ENCODE data around the gene REELD1.

The REELD1 gene

DNA sequence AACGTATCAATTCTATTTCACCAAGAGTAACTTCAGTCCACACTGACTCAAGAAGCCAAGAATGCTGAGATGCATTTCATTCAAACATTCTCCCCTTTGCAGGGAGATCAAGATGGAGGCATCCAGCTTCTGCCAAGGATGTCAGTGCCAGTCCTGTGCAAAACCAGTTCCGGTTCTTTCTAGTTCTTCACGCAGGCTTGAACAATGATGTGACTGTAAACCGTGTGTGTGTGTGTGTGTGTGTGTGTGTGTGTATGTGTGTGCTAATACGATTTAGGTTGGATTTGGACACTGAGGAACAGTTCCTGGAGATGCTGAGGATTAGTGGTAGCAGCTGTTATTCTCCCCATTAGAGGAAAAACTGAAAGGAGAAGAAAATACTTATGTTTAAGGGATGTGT lies at the start of gene REELD1:
Gene REELD1 (plus strand): TSS at position 301 of the 400 bp plus-strand sequence. CDS start 2,415 bp downstream, outside the sequence.
- DNase-seq = no peak

DNA sequence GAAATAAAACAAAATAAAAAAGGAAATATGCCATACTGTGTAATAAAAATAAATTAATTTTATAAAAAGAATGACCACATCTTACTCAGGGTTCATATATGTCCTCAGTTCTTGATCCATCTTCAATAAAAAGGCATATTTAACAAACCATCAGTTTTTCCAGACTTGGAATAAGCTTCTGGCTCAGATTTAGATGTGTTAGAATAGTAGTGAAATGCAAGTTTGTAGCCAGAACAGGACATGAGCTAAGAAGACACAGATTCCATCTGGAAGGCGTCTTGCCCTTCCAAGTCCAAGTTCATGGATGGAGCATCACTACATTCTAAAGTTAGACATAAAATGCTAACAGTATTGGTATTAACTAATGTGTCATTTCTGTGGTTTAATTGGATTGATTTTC lies 49.1 kb upstream of the REELD1 start:
- no peak for DNase-seq

DNA sequence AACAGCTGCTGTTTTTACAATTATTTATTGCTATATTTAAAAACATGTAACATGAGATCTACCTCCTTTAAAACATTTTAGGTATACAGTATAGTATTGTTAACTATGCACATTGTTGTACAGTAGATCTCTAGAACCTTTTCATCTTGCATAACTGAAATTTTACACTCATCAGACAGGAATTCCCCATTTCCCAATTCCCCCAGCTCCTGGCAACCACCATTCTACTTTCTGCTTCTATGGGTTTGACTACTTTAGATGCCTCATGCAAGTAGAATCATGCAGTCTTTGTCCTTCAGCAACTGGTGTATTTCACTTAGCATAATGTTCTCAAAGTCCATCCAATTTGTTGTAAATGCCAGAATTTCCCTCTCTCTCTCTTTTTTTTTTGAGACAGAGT lies 48.5 kb upstream of the REELD1 start:
- DNase-seq = no peak

DNA sequence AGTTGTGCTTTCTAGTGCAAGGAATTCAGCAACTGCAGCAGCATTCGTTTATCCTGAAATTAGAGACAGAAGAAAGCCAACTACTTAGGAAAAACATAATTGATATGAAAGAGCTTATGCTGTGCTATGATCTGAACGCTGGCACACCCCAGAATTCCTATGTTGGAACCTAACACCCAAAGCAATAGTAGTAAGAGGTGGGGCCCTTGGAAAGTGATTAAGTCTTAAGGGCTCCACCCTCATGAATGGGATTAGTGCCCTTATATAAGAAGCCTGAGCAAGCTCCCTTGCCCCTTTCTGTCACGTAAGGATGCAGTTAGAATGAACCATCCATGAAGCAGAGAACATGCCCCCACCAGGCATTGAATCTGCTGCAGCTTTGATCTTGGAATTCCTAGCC lies 44.2 kb upstream of the REELD1 start:
- DNase-seq = no peak

DNA sequence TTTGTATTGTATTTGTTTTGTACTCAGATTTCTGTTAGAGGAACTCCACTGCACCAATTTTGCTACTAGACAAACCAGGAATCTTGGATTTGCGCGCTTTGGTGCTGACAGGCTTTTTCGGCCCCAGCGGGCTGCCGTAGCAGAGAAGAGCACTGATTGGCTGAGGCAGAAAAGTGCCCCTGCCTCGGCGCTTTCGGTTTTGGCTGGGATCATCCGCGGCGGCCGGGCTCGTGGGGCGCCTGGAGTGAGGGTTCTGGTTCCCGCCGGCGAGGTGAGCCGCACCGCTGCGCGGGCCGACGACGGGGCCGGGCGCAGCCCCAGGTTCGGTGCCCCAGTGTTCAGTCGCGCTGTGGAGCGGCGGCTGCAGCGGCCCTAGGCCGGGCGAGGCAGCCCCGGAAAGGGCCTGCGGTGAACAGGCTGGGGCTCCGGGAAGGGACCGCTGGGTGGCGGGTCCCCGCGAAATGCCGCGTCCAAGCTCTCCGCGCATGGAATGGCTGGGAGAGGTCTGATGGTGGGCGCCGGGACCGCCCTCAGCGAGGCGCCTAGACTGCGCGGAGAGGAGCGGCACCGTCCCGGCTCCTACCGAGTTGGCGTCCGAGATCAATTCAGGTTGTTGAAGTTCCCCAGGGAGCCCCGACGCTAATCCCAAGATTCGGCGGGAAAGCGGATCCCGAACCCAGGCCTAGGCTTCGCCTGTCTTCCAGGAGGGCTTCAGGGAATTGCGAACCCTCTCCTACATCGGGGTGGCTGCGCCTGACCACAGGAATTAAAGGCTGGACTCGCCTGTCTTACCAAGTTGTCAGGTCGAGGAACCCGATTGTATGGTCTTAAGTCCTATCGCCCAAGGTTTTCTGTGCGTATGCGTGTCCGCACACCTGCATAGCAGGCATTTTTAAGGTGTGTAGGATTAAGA lies 38.5 kb upstream of the REELD1 start, which contains the start of gene LSM6:
Gene LSM6 (plus strand): TSS at position 178 of the 913 bp plus-strand sequence. CDS start 7,204 bp downstream, outside the sequence.
- no peak for DNase-seq

DNA sequence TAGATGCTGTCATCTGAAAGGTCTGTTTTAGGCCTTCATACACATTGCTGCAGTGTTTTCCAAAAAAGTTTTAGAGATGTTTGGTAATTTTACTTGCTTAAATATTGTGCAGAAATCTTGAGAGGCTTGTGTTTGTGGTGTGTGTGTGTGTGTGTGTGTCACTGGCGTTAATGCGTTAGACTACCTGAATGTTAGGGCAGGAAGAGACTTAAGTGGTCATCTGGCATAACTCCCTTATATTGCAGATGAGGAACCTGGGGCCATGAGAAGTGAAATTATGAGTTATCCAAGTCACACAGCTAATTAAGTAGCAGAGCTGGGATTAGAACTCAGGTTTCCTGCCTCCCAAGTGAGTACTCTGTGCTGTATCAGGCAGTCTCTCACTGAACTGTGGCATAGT lies 37.4 kb upstream of the REELD1 start:
- DNase-seq = no peak

DNA sequence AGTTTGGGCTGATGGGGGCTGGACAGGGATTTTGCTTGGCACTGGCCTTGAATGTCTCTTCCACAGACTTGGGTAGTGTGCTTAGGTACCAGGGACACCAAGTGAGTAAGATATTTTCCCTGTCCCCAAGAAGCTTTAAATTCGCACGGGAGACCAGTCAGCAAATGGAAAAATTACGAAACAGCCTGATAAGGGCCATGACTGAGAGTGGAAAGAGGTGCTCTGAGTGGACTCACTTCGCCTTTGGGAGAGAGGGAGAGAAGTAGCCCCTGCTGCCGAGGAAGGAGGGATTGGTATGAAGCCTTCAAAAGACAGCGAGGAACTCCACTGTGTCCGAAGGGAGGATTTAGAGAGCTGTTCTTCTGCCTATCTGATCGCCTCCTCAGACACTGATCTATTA lies 36.2 kb upstream of the REELD1 start:
- DNase-seq = no peak

DNA sequence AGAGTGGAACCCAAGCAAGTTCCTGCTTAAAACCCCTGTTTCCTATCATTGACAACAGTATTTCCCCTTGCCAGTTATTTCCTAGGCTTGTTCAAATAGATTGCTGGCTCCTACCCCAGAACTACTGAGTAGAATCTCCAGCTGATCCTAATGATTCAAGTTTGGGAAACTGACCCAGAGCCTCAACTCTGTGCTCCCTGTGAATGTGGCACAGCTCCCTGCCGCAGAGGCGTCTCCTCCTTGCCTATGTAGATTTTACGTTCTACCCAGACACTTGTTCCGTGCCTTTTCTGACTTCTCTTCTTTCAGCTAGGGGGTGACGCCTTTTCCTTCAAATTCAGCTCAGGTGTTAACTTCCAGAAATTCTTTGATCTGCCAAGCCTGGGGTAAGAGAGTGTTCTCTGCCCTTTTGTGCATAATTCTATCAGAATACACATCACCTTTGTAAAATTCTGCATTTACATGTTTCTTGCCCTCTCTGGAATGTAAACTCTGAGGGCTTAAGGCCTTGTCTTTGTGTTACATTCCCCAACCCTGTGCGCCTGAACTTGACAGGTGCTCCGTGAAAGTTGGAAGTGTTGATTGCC lies 34.5 kb upstream of the REELD1 start:
- DNase-seq = no peak

DNA sequence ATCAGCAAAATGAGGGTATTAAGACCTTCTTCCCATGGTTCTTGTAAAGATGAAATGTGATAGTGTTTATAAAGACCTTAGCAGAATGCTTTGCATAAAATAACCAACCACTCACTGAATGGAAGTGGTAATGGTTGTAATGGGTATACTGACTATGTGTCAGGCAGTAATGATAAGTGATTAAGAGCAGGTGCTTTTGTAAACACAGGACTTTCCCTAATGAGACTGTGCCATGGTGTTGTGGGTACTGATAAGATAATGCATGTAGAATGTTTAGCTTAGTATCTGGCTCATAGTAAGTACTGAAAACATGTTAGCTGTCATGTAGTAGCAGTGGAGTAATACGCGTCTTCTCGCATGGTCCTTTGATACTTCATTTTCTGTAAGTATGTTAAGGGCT lies 31.9 kb upstream of the REELD1 start:
- no peak for DNase-seq

DNA sequence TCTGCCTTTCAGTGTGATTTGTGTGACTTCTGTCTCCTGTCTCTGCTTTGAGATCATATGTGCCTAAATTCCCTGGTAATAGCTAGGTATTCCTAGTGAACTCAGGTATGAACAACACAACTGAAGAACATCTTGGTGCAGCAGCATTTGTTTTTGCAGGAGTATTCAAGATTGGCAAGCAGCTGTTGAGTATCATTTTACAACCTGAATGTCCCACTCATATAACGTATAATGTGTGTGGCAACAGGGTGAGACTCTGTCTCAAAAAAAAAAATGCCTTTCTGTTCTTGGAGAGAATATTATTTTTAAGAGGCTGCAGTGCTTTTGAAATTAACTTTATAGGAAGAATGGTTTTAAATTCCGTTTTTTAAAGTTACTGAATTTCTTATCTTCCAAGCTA lies 31.1 kb upstream of the REELD1 start:
- DNase-seq = no peak

DNA sequence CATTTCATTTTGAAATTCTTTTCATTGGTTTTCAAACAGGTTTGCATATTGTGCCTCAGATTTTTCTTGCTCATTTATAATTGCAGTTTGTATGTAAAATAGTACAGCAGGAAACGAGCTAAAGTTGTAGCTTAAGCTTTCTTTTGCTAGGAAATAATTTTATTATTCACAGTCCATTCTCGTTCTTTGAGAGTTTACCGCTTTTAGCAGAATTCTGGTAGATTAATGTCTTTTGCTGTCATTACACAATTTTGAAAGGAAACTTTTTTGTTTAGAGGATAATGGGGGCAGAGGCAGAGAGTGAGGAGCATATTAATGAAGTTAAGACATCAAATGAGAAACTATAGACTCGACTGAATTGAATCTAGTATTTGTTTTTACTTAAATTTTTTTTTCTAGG lies 28.3 kb upstream of the REELD1 start:
- DNase-seq = no peak

DNA sequence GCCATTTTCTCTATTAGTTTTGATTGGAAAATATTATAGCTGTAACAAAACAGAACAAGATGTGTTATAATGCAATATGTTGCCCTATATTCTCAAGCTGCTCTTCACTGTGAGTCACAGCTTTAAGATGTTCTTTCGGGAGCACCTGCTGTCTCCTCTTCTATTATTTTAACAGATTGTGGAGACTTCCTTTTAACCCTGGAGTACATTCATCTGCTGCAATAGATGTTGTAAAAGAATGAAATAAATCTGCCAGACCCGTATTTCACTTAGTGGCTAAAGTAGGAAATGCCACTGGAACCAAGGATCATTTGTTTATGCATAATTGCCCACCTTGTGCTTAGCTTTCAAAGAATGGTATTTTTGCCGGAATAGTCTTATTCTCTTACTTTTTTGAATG lies 27.7 kb upstream of the REELD1 start:
- no peak for DNase-seq

DNA sequence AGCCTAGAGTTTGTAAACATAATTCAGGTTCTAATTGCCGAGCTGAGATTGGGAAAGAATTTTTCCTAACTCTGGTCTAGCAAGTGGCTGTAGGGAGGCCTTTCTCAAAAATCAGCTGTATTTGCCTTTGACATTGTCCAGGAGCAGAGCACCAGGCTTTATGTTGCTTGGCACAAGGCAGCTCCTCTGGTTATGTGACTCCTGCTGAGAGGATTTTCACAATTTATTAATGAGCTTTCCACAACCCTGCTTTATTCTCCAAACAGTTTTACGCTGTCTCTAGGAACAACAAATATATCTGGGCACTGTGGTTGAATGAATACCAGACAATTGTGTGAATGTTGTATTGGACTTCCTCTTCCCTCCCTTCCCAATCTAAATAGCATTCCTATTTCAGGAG lies 23.9 kb upstream of the REELD1 start:
- DNase-seq = no peak

DNA sequence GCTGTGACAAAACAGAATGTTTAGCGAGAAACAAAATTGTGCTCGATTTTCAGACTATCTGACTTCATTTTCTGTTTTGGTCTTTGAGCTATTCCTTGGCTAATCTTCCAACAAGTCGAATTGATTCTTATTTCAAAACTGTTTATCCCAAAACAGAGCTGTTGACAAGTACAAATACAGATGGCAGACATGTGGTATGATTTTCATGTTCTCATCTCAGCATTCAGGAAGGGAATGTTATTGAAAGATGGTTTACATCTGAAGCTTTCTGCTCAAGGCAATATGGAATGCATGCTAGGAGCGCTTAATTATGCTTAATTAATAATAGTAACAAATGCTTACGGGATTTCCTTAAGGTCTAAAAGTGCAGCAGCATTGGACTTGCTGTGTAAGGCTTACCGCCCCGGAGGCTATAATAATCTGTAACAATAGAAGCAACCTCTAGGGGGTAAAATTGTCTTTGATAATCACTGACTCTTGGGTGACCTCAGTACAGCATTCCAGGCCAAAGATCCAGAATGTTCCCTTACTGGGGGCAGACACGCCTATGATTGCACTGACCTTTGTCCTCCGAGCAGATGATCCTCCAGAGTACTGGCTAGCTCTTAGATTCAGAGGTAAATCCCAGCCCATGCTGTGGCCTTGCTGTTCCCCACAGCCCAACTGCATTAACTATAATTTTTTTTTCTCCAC lies 22.4 kb upstream of the REELD1 start:
- DNase-seq = no peak

DNA sequence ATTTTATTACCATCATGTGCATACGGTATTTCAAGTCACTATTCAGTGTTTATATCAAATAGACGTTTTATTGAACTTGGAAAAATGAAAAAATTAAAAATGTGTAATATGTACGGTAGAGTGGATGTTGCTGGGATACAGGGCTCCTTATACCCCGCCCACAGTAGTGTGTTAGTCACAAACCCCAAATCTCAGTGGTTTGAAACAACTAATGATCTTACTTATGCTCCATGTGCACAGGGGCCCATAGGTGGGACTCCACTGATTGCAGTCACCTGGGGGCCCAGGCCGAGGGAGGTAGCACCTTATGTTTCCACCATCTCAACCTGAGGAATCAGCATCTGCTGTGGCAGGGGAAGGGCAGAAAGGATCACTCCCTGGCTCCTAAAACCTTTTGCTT lies 20.7 kb upstream of the REELD1 start:
- no peak for DNase-seq

DNA sequence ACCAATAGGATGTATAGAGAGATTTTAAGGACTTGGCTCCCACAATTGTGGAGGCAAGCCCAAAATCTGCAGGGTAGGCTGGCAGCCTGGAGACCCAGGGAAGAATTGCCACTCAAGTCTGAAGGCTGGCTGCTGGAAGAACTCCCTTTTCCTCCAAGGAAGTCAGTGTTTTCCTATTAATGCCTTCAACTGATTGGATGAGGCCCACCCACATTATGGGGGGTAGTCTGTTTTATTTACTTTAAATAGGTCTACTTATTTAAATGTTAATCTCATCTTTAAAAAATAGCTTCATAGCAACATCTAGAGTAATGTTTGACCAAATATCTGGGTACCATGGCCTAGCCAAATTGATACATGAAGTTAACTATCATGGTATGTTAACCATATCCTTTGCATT lies 20.1 kb upstream of the REELD1 start:
- no peak for DNase-seq

DNA sequence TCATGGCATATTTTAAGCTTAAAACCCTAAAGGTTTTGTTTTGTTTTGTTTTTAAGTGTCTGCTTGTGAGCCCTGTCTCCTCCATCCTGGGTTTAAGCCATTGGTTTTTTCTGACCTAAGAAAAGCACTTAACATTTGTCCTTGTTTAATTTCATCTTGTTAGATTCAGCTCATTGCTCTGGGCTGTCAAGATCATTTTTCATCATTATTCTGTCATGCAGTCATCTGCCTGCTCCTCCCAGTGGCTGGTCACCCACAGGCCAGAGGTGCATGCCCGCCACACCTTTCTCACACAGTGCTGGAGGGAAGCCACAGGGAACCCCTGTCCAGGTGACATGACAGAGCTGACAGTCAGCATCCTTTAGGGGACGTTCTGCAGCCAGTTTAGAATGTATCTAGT lies 11.7 kb upstream of the REELD1 start:
- DNase-seq = no peak

DNA sequence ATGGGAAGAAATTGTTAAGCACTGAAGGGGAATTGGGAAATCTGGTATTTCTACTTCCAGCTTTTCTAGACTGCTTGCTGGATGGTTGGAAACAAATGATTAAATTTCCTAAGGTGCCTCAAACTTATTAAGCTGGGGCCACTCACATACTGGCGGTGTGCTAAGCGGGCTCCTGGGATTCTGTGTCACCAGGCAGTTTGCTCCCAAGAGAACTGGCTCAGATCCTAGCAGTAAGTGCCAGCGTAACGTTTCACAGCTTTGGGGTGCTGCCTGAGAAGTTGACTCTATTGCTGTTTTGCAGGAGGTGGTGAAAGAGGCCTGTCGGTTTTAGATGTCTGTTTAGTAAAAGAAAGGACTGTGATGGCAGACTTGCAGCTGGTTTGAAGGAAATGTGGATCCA lies 6.9 kb upstream of the REELD1 start:
- DNase-seq = no peak

DNA sequence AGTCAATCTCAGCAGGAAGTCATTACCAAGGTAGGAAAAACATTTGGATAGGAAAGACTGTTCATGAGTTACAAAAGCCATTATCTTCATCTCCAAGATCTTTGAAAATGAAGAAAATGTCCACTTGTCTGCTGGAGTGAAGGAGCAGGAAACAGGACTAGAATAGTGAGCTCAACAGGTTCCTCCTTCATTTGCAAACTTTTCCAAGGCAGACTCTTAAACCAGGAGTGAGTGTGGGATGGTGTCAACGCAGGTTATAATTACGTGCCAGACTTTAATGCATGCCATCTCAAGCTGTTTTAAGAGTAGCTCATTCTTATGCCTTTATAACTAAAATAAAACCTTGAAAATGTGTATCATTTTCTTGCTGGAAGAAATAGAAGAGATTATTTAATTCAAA lies 3.4 kb upstream of the REELD1 start:
- DNase-seq = no peak

DNA sequence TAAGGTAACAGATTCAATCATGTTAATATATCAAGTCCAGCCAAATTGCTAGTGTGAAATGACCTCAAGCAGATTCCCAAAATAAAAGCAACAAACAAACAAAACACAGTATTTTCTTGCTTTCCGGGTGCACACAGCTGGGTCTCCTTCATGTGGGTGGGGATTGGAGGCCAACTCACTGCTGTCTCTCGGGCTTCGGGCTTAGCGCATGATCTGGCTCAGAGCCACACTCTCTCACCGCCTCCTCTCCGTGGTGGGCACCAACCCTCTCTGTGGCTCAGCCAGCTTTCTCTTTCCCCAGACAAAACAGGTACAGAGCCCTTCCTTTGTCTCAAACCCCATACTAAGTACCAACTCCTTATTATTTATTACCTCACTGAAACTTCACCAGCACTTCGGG lies 2.9 kb upstream of the REELD1 start:
- no peak for DNase-seq

DNA sequence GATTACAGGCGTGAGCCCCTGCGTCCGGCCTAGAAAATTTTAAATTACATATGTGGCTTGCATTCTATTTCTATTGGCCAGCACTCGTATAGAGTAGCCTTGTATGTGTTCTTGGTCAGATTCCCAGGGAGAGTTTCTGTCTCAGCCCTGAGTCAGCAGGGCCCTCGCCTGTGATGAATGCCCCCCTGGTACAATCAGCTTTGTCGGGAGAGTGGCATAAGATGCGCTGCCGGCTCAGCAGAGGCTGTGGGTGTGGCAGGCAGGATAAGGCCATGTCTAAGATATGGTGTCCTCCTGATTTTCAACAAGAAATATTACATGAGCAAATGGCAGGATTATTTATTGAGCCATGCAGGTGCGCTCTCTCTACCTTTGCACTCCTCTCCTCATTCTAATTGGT lies 1.6 kb upstream of the REELD1 start:
- no peak for DNase-seq

DNA sequence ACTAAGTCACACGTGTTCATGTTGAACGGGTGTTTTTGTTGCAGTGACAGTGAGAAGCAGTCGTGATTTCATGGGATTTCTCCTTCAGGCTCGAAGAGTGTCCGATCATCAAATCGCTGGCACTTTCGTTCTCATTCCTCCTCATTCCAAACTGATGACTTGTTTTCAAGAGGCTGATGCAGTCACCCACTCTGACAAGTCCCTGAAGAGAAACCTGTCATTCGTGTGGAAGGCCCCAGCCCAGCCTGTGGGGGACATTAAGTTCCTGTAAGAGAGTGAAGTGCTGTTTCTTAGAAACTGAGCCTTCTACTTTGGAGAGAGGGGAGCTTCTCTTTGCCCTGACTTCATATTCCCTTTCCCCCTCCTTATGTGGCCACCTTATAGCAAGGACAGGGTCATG lies 8.0 kb downstream of the REELD1 start:
- no peak for DNase-seq

DNA sequence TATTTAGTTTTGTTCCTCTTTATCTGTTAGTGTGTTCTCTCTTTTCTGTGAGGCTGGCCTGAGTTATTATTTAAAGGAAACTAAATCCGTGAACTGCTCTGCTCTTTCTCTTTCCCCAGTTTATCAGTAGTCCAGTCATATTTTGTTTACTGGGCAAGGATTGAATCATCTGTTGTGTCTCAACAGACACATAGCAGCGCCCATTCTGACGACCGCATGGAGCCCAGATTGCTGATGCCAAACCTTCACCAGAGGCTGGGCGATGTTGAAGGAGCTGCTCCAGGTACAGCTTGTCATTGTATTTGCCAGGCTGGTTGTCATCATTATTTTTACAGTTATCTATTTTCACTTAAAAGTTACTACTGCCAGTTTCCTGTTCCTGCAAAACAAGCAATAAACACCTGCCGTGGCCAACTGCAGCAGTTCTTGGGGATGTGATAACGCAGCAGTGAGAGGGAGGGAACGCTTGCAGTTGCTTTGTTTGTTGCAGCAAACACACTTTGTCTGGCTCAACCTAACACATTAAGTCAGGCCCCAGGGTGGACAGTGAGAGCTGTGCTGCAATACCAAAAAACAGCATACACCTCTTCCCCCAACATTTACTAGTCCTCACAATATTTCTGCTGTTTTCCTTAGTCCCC lies 10.1 kb downstream of the REELD1 start:
- DNase-seq = no peak

All from NCI-H2081 treated with DMSO at 0.1 percent for 48 hours (cell line).